Brain microvascular endothelial cell (primary cell): ENCODE data around the gene NTM.
A peak's percentile ranks its signal among the peaks of the same experiment; 100 is the strongest.

ENCODE experiments used
- DNase-seq: peaks from one replicate; pipeline ENCODE4 v3.0.0-alpha.2; 2020
- H3K27ac ChIP-seq: fragments of 250-450 bp; sonication (Bioruptor Pico); 2 replicates; pipeline ENCODE4 v1.5.1; 2020; ENCODE audit warnings: mild to moderate bottlenecking, moderate library complexity
- H3K27me3 ChIP-seq: fragments of 250-450 bp; sonication (Bioruptor Pico); replicated peaks from 2 replicates; pipeline ENCODE4 v1.5.1; 2020; ENCODE audit warnings: mild to moderate bottlenecking
- H3K36me3 ChIP-seq: fragments of 250-450 bp; sonication (Bioruptor Pico); replicated peaks from 2 replicates; pipeline ENCODE4 v1.5.1; 2020; ENCODE audit warnings: mild to moderate bottlenecking
- H3K4me3 ChIP-seq: 2 replicates; pipeline ENCODE4 v1.5.1; 2011; ENCODE audit warnings: low read depth, mild to moderate bottlenecking, control low read depth, low read length, moderate library complexity
- CTCF ChIP-seq: IDR thresholded peaks from 2 replicates; pipeline ENCODE4 v1.5.1; 2011; ENCODE audit warnings: low read depth, mild to moderate bottlenecking, moderate library complexity, low read length, control low read depth, inconsistent platforms; ENCODE audit errors: missing control alignments
- in situ Hi-C: cut with HindIII; loops from 2 replicates; pipeline ENCODE4 v1.10.0; 2017; ENCODE audit warnings: low sequenced_read_pairs, low pct_ligation_motif_present

The NTM gene

GRCh38 chr11:131572423-131572822 lies 202.0 kb downstream of the NTM start:
- DNase-seq = no peak
- H3K36me3 ChIP-seq = no peaks in the 10 kb centered on the region
- H3K27me3 ChIP-seq = no peaks in the 10 kb centered on the region
- H3K4me3 ChIP-seq = no peak overlapping the region
- no peak overlapping the region for H3K27ac ChIP-seq
- in situ Hi-C loops = no loop called here
- no peak for TF ChIP-seq CTCF

DNA sequence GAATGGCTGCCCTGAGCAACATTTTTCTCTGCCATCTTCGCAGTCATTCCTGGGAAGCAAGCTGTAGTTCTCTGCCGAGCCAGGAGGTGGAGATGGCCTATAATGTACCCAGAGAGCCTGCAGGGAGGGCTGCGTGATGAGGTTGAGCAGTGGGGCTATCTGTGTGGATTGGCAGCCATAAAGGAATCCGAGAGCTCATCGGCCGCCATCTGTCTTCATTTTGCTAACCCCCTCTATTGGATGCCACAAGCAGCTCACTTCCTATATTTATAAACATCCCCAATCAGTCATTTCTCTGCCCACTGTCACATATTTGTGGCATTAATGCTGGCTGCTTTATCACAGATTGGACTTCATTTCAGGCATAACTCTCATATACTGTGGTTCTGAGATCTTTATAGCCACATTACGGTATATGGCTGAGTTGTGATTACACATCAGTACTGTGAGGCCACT lies 209.5 kb downstream of the NTM start:
- in situ Hi-C loops = no loop called here
- no peak overlapping the region for H3K4me3 ChIP-seq

GRCh38 chr11:131580476-131580875 lies 210.1 kb downstream of the NTM start:
- in situ Hi-C loops = no loop called here
- H3K27ac ChIP-seq = no peak overlapping the region
- no peaks in the 10 kb centered on the region for H3K27me3 ChIP-seq
- DNase-seq = no peak
- no peaks in the 10 kb centered on the region for H3K36me3 ChIP-seq
- no peak overlapping the region for H3K4me3 ChIP-seq
- TF ChIP-seq CTCF = no peak

More for the DNA sequence above, 209.5 kb downstream of the NTM start:
- Histone ChIP-seq H3K36me3 (no peaks in the 10 kb centered on the region), H3K27ac (no peak overlapping the region), H3K27me3 (no peaks in the 10 kb centered on the region)
- DNase-seq = peak; percentile 52
- TF ChIP-seq CTCF = peak; percentile 90

DNA sequence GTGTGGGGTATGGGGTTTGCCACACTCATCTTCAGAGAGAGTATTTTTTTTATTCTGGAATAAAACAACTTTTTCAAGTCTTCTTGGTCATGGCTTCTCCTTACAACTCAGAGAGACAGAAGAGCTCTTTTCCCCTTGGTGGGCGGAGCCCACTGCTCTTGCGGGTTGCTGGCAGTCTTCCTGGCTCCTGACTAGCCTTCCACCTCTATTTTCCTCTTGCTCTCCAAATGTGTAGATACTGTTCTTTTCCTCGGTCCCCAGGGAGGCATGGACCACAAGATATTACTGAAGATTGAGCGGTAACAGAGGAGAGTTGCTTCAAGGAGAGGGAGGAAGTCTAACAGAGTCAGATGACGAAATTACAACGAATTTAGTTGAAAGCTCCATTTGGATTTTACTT lies 210.6 kb downstream of the NTM start:
- Histone ChIP-seq H3K27me3 (no peaks in the 10 kb centered on the region), H3K4me3 (no peak overlapping the region), H3K36me3 (no peaks in the 10 kb centered on the region), H3K27ac (no peak overlapping the region)
- no peak for DNase-seq
- TF ChIP-seq CTCF = no peak
- in situ Hi-C loops = no loop called here

GRCh38 chr11:131582021-131582525 lies 211.7 kb downstream of the NTM start:
- in situ Hi-C loops = no loop called here
- DNase-seq = no peak
- Histone ChIP-seq H3K36me3 (no peaks in the 10 kb centered on the region), H3K4me3 (no peak overlapping the region), H3K27ac (no peak overlapping the region), H3K27me3 (no peaks in the 10 kb centered on the region)
- no peak for TF ChIP-seq CTCF

- no peaks in the 10 kb centered on the region for H3K36me3 ChIP-seq
- H3K27me3 ChIP-seq = no peaks in the 10 kb centered on the region
- in situ Hi-C loops = no loop called here
- no peak overlapping the region for H3K4me3 ChIP-seq
- TF ChIP-seq CTCF = no peak
- DNase-seq = no peak
- no peak overlapping the region for H3K27ac ChIP-seq
These were observed 213.0 kb downstream of the NTM start for GRCh38 chr11:131583421-131583820.
